Stomach (tissue), 19 donors: Measurements from ENCODE around the gene AMPD2. TPM values are rescaled to one million over a fixed set of nuclear protein-coding genes. Genes with fewer than 3 reads are reported as not detected.

Source experiments
- DNase-seq, 2 donors: peaks; one replicate each; pipeline versions ENCODE4 v3.0.0 to v3.0.0-alpha.2; 2013 to 2019
- H3K27ac ChIP-seq, 5 donors: fragments of 200-600 bp in 4 of 5; sonication (generic) in 4 of 5; one replicate each; pipeline ENCODE4 v1.5.1; 2013 to 2019; ENCODE audit warnings: mild to moderate bottlenecking in 1 of 5, moderate library complexity in 1 of 5
- H3K27me3 ChIP-seq, 3 donors: fragments of 200-600 bp; sonication (generic); one replicate each; pipeline ENCODE4 v1.5.1; 2017 to 2019; ENCODE audit warnings: mixed run types in 1 of 3
- H3K36me3 ChIP-seq, 4 donors: fragments of 200-600 bp; sonication (generic); 1 replicate in 3 of 4; 2 replicates in 1 of 4; pipeline ENCODE4 v1.5.1; 2016 to 2019
- H3K4me1 ChIP-seq, 4 donors: fragments of 200-600 bp; sonication (generic); one replicate each; pipeline ENCODE4 v1.5.1; 2016 to 2019
- H3K4me3 ChIP-seq, 4 donors: fragments of 200-600 bp; sonication (generic) in 3 of 4; one replicate each; pipeline ENCODE4 v1.5.1; 2016 to 2019; ENCODE audit warnings: mild to moderate bottlenecking in 1 of 4
- H3K9me3 ChIP-seq, 4 donors: fragments of 200-600 bp; sonication (generic); one replicate each; pipeline ENCODE4 v1.5.1; 2016 to 2019
- EP300 ChIP-seq: sonication (generic); formaldehyde crosslinking; IDR thresholded peaks from one replicate; pipeline ENCODE4 v1.6.1; 2017; ENCODE audit warnings: antibody characterized with exemption
- POLR2A ChIP-seq, 4 donors: fragments of 450-650 bp; IDR thresholded peaks; one replicate each; pipeline ENCODE4 v1.6.1; 2016; ENCODE audit warnings: antibody characterized with exemption in 4 of 4, control low read depth in 2 of 4, mild to moderate bottlenecking in 1 of 4, moderate library complexity in 1 of 4
- POLR2AphosphoS5 ChIP-seq, 3 donors: sonication (generic); formaldehyde crosslinking; IDR thresholded peaks; one replicate each; pipeline ENCODE4 v1.6.1; 2016; ENCODE audit warnings: antibody characterized with exemption in 3 of 3
- WGBS, 5 donors: extraction: QIAGEN DNeasy Blood & Tissue Kit in 3 of 5; methylation state at CpG; one replicate each; pipeline versions ENCODE4 v1.1.5 to v1.1.7; 2013 to 2018; 5-methylcytosine and 5-hydroxymethylcytosine counted together
- intact Hi-C: fragments of 100-400 bp; cut with DNase I; formaldehyde crosslinking; loops from one replicate; pipeline ENCODE4 v1.15.1; 2023; ENCODE audit warnings: low total_unique reads
- long read RNA-seq, 10 donors: transcript quantifications; one replicate each; lab custom pipeline, GENCODE V29; 2026
- polyA plus RNA-seq, 3 donors: library from polyadenylated mRNA; stranded (reverse); fragments of 200-250 nt; gene quantifications; one replicate each; pipeline ENCODE4 v1.2.3, GENCODE V29; 2013
- total RNA-seq, 5 donors: library from RNA; depleted of rRNA; stranded (reverse); fragments of >200 nt; gene quantifications; one replicate each; pipeline versions ENCODE4 v1.1.0 to v1.2.3, GENCODE V29; 2014 to 2016
- TF ChIP-seq, protein P1 (sequence below), 7 experiments: fragments of 450-650 bp in 4 of 7; fragments of 200-600 bp in 3 of 7; sonication (generic) in 3 of 7; IDR thresholded peaks; one replicate each; pipeline ENCODE4 v1.5.1; 2016 to 2019; ENCODE audit warnings: antibody characterized with exemption in 7 of 7, control low read depth in 2 of 7, mild to moderate bottlenecking in 1 of 7
- donor health status: healthy with polysubstance abuse.
- donor health status: Bipolar disorder and iron deficiency.
- donor health status: healthy.

AMPD2 gene
- total RNA-seq = 100 to 1,000 TPM in 3 of 5 donors, 10 to 100 TPM in 2; 69.4 to 364 (median 212) TPM
- polyA plus RNA-seq = 10 to 100 TPM; 16.1 to 22.5 (median 18.9) TPM
- long read RNA-seq, donor 1 = 0 reads
- long read RNA-seq, donor 2, partial matches to known transcripts = 0 of 1 reads
- long read RNA-seq, donor 2, other reads (novel, unspliced or antisense) = 0 of 1 reads
- long read RNA-seq, donor 3, partial matches to known transcripts = 0 of 2 reads
- long read RNA-seq, donor 3, other reads (novel, unspliced or antisense) = 0 of 2 reads
- long read RNA-seq, donor 4 = 0 reads
- long read RNA-seq, donor 5, partial matches to known transcripts = 0 of 2 reads
- long read RNA-seq, donor 5, other reads (novel, unspliced or antisense) = 0 of 2 reads
- long read RNA-seq, donor 6 = 0 reads
- long read RNA-seq, donor 7, partial matches to known transcripts = 0 of 1 reads
- long read RNA-seq, donor 7, other reads (novel, unspliced or antisense) = 0 of 1 reads
- long read RNA-seq, donor 8, partial matches to known transcripts = 0 of 3 reads
- long read RNA-seq, donor 8, other reads (novel, unspliced or antisense) = 0 of 3 reads
- long read RNA-seq, donor 9, partial matches to known transcripts = 0 of 1 reads
- long read RNA-seq, donor 9, other reads (novel, unspliced or antisense) = 0 of 1 reads
- long read RNA-seq, donor 10, partial matches to known transcripts = 0 of 1 reads
- long read RNA-seq, donor 10, other reads (novel, unspliced or antisense) = 0 of 1 reads

DNA sequence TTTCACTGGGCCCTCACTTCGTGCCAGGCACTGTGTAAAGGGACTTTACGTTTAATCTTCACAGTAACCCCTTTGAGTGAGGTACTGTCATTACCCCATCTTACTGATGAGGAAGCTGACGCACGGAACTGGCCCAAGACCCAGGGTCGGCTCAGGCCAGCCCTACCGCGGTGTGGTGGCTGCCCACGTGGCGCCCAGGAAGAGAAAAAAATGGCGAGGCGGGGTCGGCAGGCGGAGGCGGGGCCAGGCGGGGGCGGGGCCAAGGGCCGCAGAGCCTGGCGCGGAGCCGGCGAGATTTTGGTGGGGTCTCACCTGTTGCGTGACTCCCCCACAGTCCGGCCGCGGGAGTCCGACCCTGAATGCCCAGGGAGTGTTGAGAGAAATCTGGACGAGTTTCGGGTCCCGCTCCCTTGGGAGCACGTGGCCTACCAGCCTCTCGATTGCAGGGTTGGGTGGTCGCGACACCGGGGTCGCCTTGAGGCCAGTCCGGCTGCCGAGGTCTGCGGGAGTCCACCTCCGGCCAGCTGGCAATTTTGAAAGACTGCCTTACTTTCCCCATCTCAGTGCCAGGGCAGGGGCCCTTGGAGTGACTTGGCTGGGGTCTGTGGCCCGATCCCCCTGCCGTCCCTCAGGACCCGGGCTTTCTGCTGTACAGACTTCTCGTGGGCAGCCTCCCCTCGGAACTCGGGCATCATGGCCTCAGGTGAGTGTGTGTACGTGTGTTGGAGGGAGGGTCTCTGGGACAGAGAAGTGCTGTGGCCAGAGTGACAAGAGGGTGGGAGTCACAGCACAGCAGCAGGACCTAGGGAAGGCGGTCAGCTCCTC lies at the start of gene AMPD2, which contains the start of gene GNAT2:
Gene AMPD2, plus strand, starts transcription at position 262 of the 825 bp plus-strand sequence. CDS start 1,339 bp downstream, outside the sequence.
Gene GNAT2, minus strand, starts transcription at position 41 of the 825 bp plus-strand sequence. CDS start 6,746 bp downstream, outside the sequence.
- DNase-seq = peak; percentile 80 to 92
- no peaks in the 10 kb centered on the region for H3K9me3 ChIP-seq
- H3K36me3 ChIP-seq = no peaks in the 10 kb centered on the region
- H3K27ac ChIP-seq = peak within 1 kb of the TSS; percentile 84 to 90 (median 88)
- peak within 1 kb of the TSS; percentile 64 to 81 (median 76) for H3K4me3 ChIP-seq
- TF ChIP-seq EP300 = no peak
- TF ChIP-seq, protein P1, sequence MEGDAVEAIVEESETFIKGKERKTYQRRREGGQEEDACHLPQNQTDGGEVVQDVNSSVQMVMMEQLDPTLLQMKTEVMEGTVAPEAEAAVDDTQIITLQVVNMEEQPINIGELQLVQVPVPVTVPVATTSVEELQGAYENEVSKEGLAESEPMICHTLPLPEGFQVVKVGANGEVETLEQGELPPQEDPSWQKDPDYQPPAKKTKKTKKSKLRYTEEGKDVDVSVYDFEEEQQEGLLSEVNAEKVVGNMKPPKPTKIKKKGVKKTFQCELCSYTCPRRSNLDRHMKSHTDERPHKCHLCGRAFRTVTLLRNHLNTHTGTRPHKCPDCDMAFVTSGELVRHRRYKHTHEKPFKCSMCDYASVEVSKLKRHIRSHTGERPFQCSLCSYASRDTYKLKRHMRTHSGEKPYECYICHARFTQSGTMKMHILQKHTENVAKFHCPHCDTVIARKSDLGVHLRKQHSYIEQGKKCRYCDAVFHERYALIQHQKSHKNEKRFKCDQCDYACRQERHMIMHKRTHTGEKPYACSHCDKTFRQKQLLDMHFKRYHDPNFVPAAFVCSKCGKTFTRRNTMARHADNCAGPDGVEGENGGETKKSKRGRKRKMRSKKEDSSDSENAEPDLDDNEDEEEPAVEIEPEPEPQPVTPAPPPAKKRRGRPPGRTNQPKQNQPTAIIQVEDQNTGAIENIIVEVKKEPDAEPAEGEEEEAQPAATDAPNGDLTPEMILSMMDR (IDR thresholded peaks at IDR 0.05) = no peak
- peak; percentile 43 to 75 (median 47) for TF ChIP-seq POLR2AphosphoS5 (IDR thresholded peaks at IDR 0.05)
- TF ChIP-seq POLR2A (IDR thresholded peaks at IDR 0.05) = no peak
- intact Hi-C loops = no loop called here
- H3K4me1 ChIP-seq = peaks cover 40 to 67% (median 58%) of the 10 kb centered on the region in 4 donors
- H3K27me3 ChIP-seq = no peaks in the 10 kb centered on the region
- WGBS, 5 donors = 0 to 1% (median 1%) methylated on average over 37 to 47 of the region's 47 CpGs

DNA sequence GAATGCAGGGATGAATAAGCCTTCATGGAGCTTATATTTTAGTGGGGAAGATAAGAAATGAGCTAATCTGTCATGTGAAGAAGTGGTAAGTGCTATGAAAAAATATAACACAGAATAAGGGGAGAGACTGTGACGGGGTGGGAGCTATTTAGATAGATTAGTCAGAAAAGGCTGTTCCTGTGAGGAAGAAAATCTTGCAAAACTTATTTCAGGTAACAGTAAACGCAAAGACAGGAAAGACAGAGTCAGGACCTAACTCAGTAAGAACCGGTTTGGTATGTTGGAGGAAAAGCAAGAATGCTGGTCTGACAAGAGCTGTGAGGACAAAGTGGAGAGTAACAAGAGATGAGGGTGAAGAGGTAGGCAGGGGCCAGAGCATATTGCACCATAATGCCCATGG lies 49.2 kb upstream of the AMPD2 start:
- peaks cover 13 to 96% (median 66%) of the 10 kb centered on the region in 4 donors for H3K4me1 ChIP-seq
- 26 to 46% (median 32%) methylated on average over 3 of the region's 3 CpGs for WGBS, 5 donors
- H3K27me3 ChIP-seq = no peaks in the 10 kb centered on the region
- TF ChIP-seq, protein P1 (IDR thresholded peaks at IDR 0.05) = no peak
- TF ChIP-seq POLR2A (IDR thresholded peaks at IDR 0.05) (no peak), EP300 (no peak)
- no peaks in the 10 kb centered on the region for H3K9me3 ChIP-seq
- no peak overlapping the region for H3K4me3 ChIP-seq
- peak in 1 of 2 donors; percentile 62 for DNase-seq
- H3K36me3 ChIP-seq = peaks cover 0 to 11% (median 10%) of the 10 kb centered on the region in 4 donors
- intact Hi-C loops = no loop called here
- H3K27ac ChIP-seq = peak overlapping the region in 1 of 5 donors; percentile 5

DNA sequence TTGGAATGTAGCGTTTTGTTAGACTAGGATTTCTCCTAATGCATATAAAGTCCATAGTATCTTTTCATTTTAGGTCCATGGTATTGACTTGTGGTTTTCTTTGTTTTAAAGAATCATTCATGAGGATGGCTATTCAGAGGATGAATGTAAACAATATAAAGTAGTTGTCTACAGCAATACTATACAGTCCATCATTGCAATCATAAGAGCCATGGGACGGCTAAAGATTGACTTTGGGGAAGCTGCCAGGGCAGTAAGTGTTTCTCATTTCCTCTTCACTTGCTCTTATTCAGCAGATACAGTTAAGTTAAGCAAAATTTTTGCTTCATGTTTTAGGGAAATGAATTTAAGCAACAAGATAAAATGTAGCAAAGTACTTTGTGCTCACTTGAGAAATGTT lies 45.9 kb upstream of the AMPD2 start:
- intact Hi-C loops = no loop called here
- H3K4me3 ChIP-seq = no peak overlapping the region
- peaks cover 13 to 67% (median 45%) of the 10 kb centered on the region in 4 donors for H3K4me1 ChIP-seq
- no peak overlapping the region for H3K27ac ChIP-seq
- H3K27me3 ChIP-seq = no peaks in the 10 kb centered on the region
- TF ChIP-seq POLR2A (IDR thresholded peaks at IDR 0.05) (no peak), EP300 (no peak), POLR2AphosphoS5 (IDR thresholded peaks at IDR 0.05) (no peak)
- TF ChIP-seq, protein P1 (IDR thresholded peaks at IDR 0.05) = no peak
- H3K36me3 ChIP-seq = peaks cover 0 to 36% (median 31%) of the 10 kb centered on the region in 4 donors
- DNase-seq = no peak
- no peaks in the 10 kb centered on the region for H3K9me3 ChIP-seq
- 47 to 61% (median 57%) methylated on average over 2 of the region's 2 CpGs for WGBS, 5 donors
